Measurements from ENCODE around the gene TWF1.

Gene TWF1

GRCh38 chr12:43744826-43745225 lies 61.3 kb downstream of the TWF1 start:
- no peak for DNase-seq (ENCODE audit: low read depth, low spot score)
- H3K27ac ChIP-seq, result no peak overlapping the region

Data from epithelial cell of prostate (primary cell).